ENCODE data around the gene HERC3.
A peak's percentile ranks its signal among the peaks of the same experiment; 100 is the strongest.

HERC3 gene

GRCh38 chr4:88736264-88736663 is 144.0 kb downstream of the HERC3 start:
- no peak for TF ChIP-seq CTCF (conservative IDR thresholded peaks at IDR 0.05; ENCODE audit: low read depth, low read length)
- H3K4me3 ChIP-seq (ENCODE audit: low read depth, low read length), result no peak overlapping the region
- no peak for DNase-seq (ENCODE audit: low read depth)

GRCh38 chr4:88737307-88737941 is 145.1 kb downstream of the HERC3 start:
- no peak overlapping the region for H3K4me3 ChIP-seq (ENCODE audit: low read depth, low read length)
- no peak for TF ChIP-seq CTCF (conservative IDR thresholded peaks at IDR 0.05; ENCODE audit: low read depth, low read length)
- DNase-seq (ENCODE audit: low read depth), result peak; percentile 29

GRCh38 chr4:88738180-88738579 is 145.9 kb downstream of the HERC3 start:
- no peak overlapping the region for H3K4me3 ChIP-seq (ENCODE audit: low read depth, low read length)
- DNase-seq (ENCODE audit: low read depth), result no peak
- TF ChIP-seq CTCF (conservative IDR thresholded peaks at IDR 0.05; ENCODE audit: low read depth, low read length), result no peak

GRCh38 chr4:88742561-88742960 is 150.3 kb downstream of the HERC3 start:
- H3K4me3 ChIP-seq (ENCODE audit: low read depth, low read length), result no peak overlapping the region
- TF ChIP-seq CTCF (conservative IDR thresholded peaks at IDR 0.05; ENCODE audit: low read depth, low read length), result no peak

GRCh38 chr4:88743696-88744095 is 151.4 kb downstream of the HERC3 start:
- DNase-seq (ENCODE audit: low read depth), result peak; percentile 92
- TF ChIP-seq CTCF (conservative IDR thresholded peaks at IDR 0.05; ENCODE audit: low read depth, low read length), result no peak
- H3K4me3 ChIP-seq (ENCODE audit: low read depth, low read length), result no peak overlapping the region

More at GRCh38 chr4:88742561-88742960, 150.3 kb downstream of the HERC3 start:
- DNase-seq (ENCODE audit: low read depth), result no peak

GRCh38 chr4:88744609-88745008 is 152.3 kb downstream of the HERC3 start:
- DNase-seq (ENCODE audit: low read depth), result no peak
- no peak for TF ChIP-seq CTCF (conservative IDR thresholded peaks at IDR 0.05; ENCODE audit: low read depth, low read length)
- H3K4me3 ChIP-seq (ENCODE audit: low read depth, low read length), result no peak overlapping the region

- DNase-seq (ENCODE audit: low read depth), result no peak
- H3K4me3 ChIP-seq (ENCODE audit: low read depth, low read length), result no peak overlapping the region
- no peak for TF ChIP-seq CTCF (conservative IDR thresholded peaks at IDR 0.05; ENCODE audit: low read depth, low read length)
Observed at GRCh38 chr4:88745175-88745574, 152.9 kb downstream of the HERC3 start.

Measured in choroid plexus epithelial cell (primary cell).